ENCODE data around the gene AGRN.

Gene AGRN

GRCh38 chr1:1069711-1070676 is 50.1 kb downstream of the AGRN start:
- H3K4me3 ChIP-seq (ENCODE audit: low read depth, low read length), result no peak overlapping the region
- no peak for TF ChIP-seq CTCF (IDR thresholded peaks at IDR 0.05; ENCODE audit: low read depth, low read length)
- TF ChIP-seq MAX (IDR thresholded peaks at IDR 0.05; ENCODE audit: low read depth, low read length), result no peak
- no peak for TF ChIP-seq POLR2A (IDR thresholded peaks at IDR 0.05; ENCODE audit: extremely low read depth, insufficient read length)
- no peak for TF ChIP-seq MYC (IDR thresholded peaks at IDR 0.05; ENCODE audit: low read depth, low read length)
- DNase-seq (ENCODE audit: low read depth), result no peak

GRCh38 chr1:1071486-1072298 is 51.8 kb downstream of the AGRN start:
- DNase-seq (ENCODE audit: low read depth), result no peak
- no peak overlapping the region for H3K4me3 ChIP-seq (ENCODE audit: low read depth, low read length)
- no peak for TF ChIP-seq MYC (IDR thresholded peaks at IDR 0.05; ENCODE audit: low read depth, low read length)
- no peak for TF ChIP-seq POLR2A (IDR thresholded peaks at IDR 0.05; ENCODE audit: extremely low read depth, insufficient read length)
- TF ChIP-seq CTCF (IDR thresholded peaks at IDR 0.05; ENCODE audit: low read depth, low read length), result no peak
- TF ChIP-seq MAX (IDR thresholded peaks at IDR 0.05; ENCODE audit: low read depth, low read length), result no peak

GRCh38 chr1:1072299-1072848 is 52.5 kb downstream of the AGRN start:
- TF ChIP-seq POLR2A (IDR thresholded peaks at IDR 0.05; ENCODE audit: extremely low read depth, insufficient read length) (no peak), MYC (IDR thresholded peaks at IDR 0.05; ENCODE audit: low read depth, low read length) (no peak), CTCF (IDR thresholded peaks at IDR 0.05; ENCODE audit: low read depth, low read length) (no peak)
- no peak overlapping the region for H3K4me3 ChIP-seq (ENCODE audit: low read depth, low read length)
- DNase-seq (ENCODE audit: low read depth), result no peak

GRCh38 chr1:1072849-1073742 is 53.2 kb downstream of the AGRN start:
- no peak overlapping the region for H3K4me3 ChIP-seq (ENCODE audit: low read depth, low read length)

More at GRCh38 chr1:1072849-1073742, 53.2 kb downstream of the AGRN start:
- no peak for DNase-seq (ENCODE audit: low read depth)
- TF ChIP-seq CTCF (IDR thresholded peaks at IDR 0.05; ENCODE audit: low read depth, low read length), result no peak
- no peak for TF ChIP-seq MAX (IDR thresholded peaks at IDR 0.05; ENCODE audit: low read depth, low read length)
- TF ChIP-seq POLR2A (IDR thresholded peaks at IDR 0.05; ENCODE audit: extremely low read depth, insufficient read length), result no peak
- no peak for TF ChIP-seq MYC (IDR thresholded peaks at IDR 0.05; ENCODE audit: low read depth, low read length)
